ENCODE results near the gene AFG1L. TPM values are rescaled to one million over a fixed set of nuclear protein-coding genes. Genes with fewer than 3 reads are reported as not detected.

The AFG1L gene
- total and polyA plus RNA-seq, 7 donors, result 2.4 to 10.4 (median 5.4) TPM

GRCh38 chr6:108556866-108557493, 262.1 kb downstream of the AFG1L start:
- no peaks in the 10 kb centered on the region for H3K36me3 ChIP-seq (ENCODE audit: insufficient read depth in 1 of 2, low read depth in 1 of 2)
- ATAC-seq, result no peak
- H3K4me1 ChIP-seq, result peaks cover 31% of the 10 kb centered on the region
- H3K27ac ChIP-seq, result peak overlapping the region; percentile 95
- H3K27me3 ChIP-seq (ENCODE audit: insufficient read depth in 3 of 3, low read length in 2 of 3), result no peaks in the 10 kb centered on the region
- 24 to 41% (median 31%) methylated on average over 16 of the region's 16 CpGs for WGBS, 3 donors
- intact Hi-C loops (cut with DNase I), result loop anchor here (5.0 kb wide), 4 partner anchors 35 to 515 kb away; no protein-coding TSS in a partner anchor
- H3K4me3 ChIP-seq, result peak overlapping the region; percentile 76
- no peaks in the 10 kb centered on the region for H3K9me3 ChIP-seq
- no peak for TF ChIP-seq CTCF (IDR thresholded peaks at IDR 0.05)
- DNase-seq, result no peak

DNA sequence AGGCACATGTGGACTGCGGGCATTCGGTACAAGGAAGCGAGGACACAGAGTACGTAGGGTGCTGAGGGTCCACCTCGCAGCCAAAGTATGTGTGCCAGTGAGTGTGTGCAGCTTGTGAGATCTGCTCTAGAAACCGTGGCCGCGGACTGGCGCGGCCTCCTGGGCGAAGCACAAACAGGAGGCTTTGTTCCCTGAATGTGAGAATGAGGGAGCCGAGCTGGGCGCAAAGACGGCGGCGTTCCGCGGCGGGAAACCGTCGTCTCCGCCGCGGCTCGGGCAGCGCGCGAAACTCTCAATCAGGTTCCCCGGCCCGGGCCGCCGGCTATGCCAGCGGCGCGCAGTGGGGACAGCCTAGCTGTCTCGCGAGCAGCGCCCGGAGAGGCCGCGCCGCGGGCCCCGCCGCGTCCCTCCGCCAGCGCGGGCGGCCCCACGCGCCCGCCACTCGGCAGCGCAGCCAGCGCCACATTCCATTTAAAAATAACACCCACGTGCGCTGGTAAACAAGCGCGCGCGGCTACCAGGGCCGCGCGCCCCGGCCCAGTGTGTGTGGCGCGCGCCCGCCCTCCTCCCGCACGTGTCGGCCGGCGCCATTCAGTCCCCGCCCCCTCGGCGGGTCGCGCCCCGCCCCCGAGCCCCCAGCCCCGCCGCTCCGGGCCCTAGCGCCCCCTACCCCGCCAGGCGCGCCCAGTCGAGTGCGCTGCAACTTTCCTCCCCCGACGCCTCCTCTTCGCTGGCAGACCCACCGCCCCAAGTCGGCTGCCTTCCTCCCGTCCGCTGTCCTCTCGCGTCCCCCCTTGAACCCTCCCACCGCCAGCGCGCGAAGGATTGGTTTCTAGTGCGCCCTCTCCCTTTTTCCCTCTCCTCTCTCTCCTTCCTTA, 262.9 kb downstream of the AFG1L start:
- intact Hi-C loops (cut with DNase I), result loop anchor here (5.0 kb wide), 4 partner anchors 35 to 515 kb away; no protein-coding TSS in a partner anchor
- peak overlapping the region; percentile 95 for H3K27ac ChIP-seq

DNA sequence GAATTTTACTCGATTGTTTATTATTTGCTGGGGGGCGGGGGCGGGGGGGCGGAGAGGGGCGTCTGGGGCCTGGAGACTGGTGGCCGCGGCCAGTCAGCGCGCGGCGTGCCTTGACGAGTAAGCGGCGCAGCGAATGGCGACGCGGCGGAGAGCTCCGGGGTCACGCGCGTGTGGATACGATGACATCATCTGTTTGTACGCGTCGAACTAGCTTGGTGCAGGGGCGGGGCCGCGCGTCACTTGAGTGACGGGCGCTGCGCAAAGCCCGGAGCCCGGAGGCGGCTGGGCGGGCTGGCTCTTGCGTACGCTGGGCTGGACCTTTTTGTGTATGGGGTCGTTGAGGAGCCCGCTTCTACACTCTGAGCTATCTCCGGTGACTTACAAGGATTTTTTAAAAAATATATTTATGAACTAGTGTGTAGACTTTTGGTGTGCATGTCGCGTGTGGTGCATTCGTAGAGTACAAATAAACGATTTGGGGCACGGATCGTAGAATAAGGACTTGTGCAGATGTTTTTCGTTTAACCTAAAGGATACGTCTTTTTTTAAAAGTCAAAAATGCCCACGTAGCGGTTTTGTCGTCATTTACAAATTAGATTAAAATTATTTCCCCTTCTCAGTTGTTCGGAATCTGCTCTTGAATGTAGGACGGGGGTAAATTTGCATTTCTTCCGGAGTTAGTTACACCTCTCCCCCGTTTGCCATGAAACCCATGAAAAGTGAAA, 263.7 kb downstream of the AFG1L start:
- H3K27me3 ChIP-seq (ENCODE audit: insufficient read depth in 3 of 3, low read length in 2 of 3), result no peaks in the 10 kb centered on the region
- no peaks in the 10 kb centered on the region for H3K9me3 ChIP-seq
- intact Hi-C loops (cut with DNase I), result loop anchor here (5.0 kb wide), 4 partner anchors 34 to 514 kb away; no protein-coding TSS in a partner anchor
- peak overlapping the region; percentile 76 for H3K4me3 ChIP-seq
- peak; percentile 99 for DNase-seq
- H3K27ac ChIP-seq, result peak overlapping the region; percentile 95
- no peaks in the 10 kb centered on the region for H3K36me3 ChIP-seq (ENCODE audit: insufficient read depth in 1 of 2, low read depth in 1 of 2)
- no peak for TF ChIP-seq CTCF (IDR thresholded peaks at IDR 0.05)
- H3K4me1 ChIP-seq, result peaks cover 35% of the 10 kb centered on the region
- WGBS, 3 donors, result 0% methylated on average over 58 of the region's 58 CpGs
- ATAC-seq, result peak; percentile 64 to 75 (median 66)

More for the DNA sequence above, 262.9 kb downstream of the AFG1L start:
- peak; percentile 13 for TF ChIP-seq CTCF (IDR thresholded peaks at IDR 0.05)
- 0 to 1% (median 1%) methylated on average over 53 to 105 of the region's 105 CpGs for WGBS, 3 donors
- Histone ChIP-seq H3K27me3 (ENCODE audit: insufficient read depth in 3 of 3, low read length in 2 of 3) (no peaks in the 10 kb centered on the region), H3K4me3 (peak overlapping the region; percentile 76), H3K36me3 (ENCODE audit: insufficient read depth in 1 of 2, low read depth in 1 of 2) (no peaks in the 10 kb centered on the region), H3K4me1 (peaks cover 31% of the 10 kb centered on the region), H3K9me3 (no peaks in the 10 kb centered on the region)
- DNase-seq (peak; percentile 84 to 91), ATAC-seq (peak; percentile 39 to 54 (median 46))

DNA sequence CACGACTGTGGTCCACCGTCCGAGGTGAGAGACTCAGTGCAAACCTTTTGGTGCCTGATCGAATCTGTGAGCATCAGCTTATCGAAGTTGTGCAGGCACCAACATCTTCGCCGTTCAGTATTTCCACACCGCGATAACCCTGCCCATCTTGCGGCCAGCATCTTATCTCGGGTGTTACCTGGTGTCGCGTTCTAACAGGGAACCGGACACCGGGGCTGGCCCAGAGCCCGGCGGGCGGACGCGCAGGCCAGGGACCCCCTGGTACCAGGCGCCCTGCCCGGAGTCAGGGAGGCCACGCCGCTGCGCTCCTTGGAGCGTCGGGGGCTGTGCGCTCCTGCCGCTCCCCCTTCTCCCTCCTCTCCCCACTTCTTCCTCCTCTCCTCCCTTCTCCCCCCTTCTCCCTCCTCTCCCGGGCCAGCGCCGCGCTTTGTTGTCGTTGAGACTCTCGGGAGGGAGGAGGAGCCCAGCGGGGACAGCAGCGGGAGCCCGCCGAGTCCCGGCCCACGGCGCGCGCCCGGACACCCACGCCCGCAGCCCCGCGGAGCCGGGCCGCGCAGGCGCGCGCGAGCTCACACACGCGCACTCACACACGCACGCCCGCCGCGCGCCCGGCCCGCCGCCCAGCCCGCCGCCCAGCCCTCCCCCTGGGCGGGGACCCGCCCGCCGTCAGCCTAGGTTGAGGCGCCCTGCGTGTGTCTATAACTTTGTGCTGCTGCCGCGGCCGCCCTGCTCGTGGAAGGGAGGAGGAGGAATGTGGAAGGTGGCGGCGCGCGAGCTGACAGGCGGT, 264.4 kb downstream of the AFG1L start:
- Histone ChIP-seq H3K36me3 (ENCODE audit: insufficient read depth in 1 of 2, low read depth in 1 of 2) (no peaks in the 10 kb centered on the region), H3K27ac (peak overlapping the region; percentile 95), H3K9me3 (no peaks in the 10 kb centered on the region), H3K27me3 (ENCODE audit: insufficient read depth in 3 of 3, low read length in 2 of 3) (no peaks in the 10 kb centered on the region), H3K4me3 (peak overlapping the region; percentile 76), H3K4me1 (peaks cover 40% of the 10 kb centered on the region)
- intact Hi-C loops (cut with DNase I), result loop anchor here (5.0 kb wide), 4 partner anchors 33 to 513 kb away; no protein-coding TSS in a partner anchor
- ATAC-seq, result peak; percentile 40 to 54 (median 46)
- 0% methylated on average over 46 to 84 of the region's 84 CpGs for WGBS, 3 donors
- peak; percentile 93 to 95 for DNase-seq
- no peak for TF ChIP-seq CTCF (IDR thresholded peaks at IDR 0.05)
